ENCODE measurements around the gene COPZ2. TPM values are rescaled to one million over a fixed set of nuclear protein-coding genes. Genes with fewer than 3 reads are reported as not detected.
"Not testable (repeated sequence)": the region's sequence is repeated elsewhere in the genome, so short reads cannot be mapped to it uniquely, and the experiment has no call there.

COPZ2 gene
- total RNA-seq, 2 experiments from 2014 or later, result 3.6 to 4.1 TPM

DNA sequence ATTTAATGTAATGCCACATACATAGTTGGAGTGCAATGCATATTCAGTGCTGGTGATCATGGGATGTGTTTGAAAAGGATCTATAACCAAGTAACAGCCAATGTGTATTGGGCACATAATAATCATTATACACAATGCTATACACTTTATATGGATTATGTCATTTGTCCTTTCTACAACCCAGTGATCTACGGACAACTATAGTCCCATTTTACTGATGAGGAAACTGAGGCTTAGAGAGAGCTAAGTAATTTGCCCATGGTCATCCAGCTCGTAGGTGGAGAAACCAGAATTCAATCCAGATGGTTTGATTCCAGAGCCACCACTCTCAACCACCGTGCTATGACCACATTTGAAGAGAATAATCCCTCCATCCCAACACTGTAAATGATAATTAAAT is 27.4 kb downstream of the COPZ2 start:
- DNase-seq (no peak), ATAC-seq (no peak)
- intact Hi-C loops (cut with DNase I, micrococcal nuclease), result loop anchor here in 1 of 2 experiments (10.0 kb wide), 1 partner anchor 165 kb away; the partner anchor contains the start of gene SCRN2
- H3K27me3 Mint-ChIP-seq, result peaks cover 45% of the 10 kb centered on the region
- no peaks in the 10 kb centered on the region for H3K9me3 Mint-ChIP-seq (ENCODE audit: low read depth)
- ChIA-PET CTCF (interaction anchor here (0.7 to 2.0 kb wide), 8 partner anchors 9 to 1137 kb away, joined by 3 to 11 read pairs (median 5); partner anchors contain the start of genes CDK5RAP3 and PRR15L), POLR2A (interaction anchor here (0.6 kb wide), 1 partner anchor 10 kb away, joined by 3 read pairs; no protein-coding TSS in a partner anchor)
- no peak overlapping the region for H3K27ac Mint-ChIP-seq
- peaks cover 12% of the 10 kb centered on the region for H3K4me1 Mint-ChIP-seq
- no peak overlapping the region for H3K4me3 Mint-ChIP-seq
- no peaks in the 10 kb centered on the region for H3K36me3 Mint-ChIP-seq (ENCODE audit: low read depth)

DNA sequence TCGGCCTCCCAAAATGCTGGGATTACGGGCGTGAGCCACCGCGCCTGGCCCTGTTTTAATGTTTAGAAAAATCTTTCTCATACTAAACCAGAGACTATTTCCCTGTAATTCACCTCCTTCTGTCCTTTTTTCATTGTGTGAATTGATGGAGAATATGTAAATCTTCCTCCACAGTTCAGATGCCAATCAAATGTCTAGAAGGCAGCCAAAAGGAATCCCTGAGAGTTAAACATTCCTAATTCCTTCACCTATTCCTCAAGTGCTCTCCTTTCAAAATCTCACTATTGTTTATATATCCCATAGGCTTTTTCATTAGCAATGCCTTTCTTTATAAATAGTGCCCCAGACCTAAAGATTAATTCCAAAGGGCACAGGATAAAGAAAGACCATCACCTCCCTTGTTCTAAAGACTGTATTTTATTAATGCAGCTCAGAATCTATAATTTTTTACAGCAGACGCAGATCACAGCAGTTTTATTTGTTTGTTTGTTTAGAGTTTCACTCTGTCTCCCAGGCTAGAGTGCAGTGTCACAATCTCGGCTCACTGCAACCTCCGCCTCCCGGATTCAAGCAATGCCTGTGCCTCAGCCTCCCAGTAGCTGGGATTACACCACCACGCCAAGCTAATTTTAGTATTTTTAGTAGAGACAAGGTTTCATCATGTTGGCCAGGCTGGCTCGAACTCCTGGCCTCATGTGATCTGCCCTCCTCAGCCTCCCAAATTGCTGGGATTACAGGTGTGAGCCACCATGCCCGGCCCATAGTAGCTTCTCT is 30.5 kb downstream of the COPZ2 start:
- no peak for DNase-seq
- ChIA-PET CTCF (interaction anchor here (1.6 kb wide), 1 partner anchor 29 kb away, joined by 8 read pairs; no protein-coding TSS in a partner anchor), POLR2A (no interaction called here)
- Mint-ChIP-seq H3K4me1 (peaks cover 13% of the 10 kb centered on the region), H3K27ac (no peak overlapping the region), H3K36me3 (ENCODE audit: low read depth) (no peaks in the 10 kb centered on the region), H3K4me3 (no peak overlapping the region), H3K9me3 (ENCODE audit: low read depth) (no peaks in the 10 kb centered on the region), H3K27me3 (peaks cover 36% of the 10 kb centered on the region)
- no peak for ATAC-seq
- intact Hi-C loops (cut with DNase I, micrococcal nuclease), result no loop called here

DNA sequence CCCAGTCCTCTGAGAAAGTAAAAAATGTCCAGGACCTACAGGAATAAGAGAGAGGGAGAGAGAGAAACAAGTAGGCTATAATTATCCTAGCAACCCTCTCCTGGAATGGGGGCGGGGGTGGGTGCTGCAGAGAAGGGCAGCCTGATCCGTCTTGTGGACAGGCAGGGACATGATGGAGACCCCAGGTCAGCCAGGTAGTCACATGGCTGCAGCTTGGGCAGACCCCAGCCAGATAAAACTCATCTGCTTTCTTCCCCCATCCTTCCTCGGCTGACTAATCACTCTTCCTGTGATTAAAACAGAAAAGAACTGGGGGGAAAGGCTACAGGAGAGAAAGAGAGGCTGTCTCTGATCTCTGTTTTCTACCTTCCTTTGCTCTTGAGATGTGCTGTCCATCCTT is 32.6 kb downstream of the COPZ2 start:
- Mint-ChIP-seq H3K4me1 (peaks cover 4% of the 10 kb centered on the region), H3K9me3 (ENCODE audit: low read depth) (no peaks in the 10 kb centered on the region), H3K36me3 (ENCODE audit: low read depth) (no peaks in the 10 kb centered on the region), H3K27me3 (peaks cover 25% of the 10 kb centered on the region), H3K27ac (no peak overlapping the region), H3K4me3 (no peak overlapping the region)
- no peak for DNase-seq
- POLR2A ChIA-PET, result no interaction called here
- no peak for ATAC-seq
- intact Hi-C loops (cut with DNase I, micrococcal nuclease), result no loop called here
- CTCF ChIA-PET, result interaction anchor here (0.6 kb wide), 1 partner anchor 309 kb away, joined by 4 read pairs; no protein-coding TSS in a partner anchor

DNA sequence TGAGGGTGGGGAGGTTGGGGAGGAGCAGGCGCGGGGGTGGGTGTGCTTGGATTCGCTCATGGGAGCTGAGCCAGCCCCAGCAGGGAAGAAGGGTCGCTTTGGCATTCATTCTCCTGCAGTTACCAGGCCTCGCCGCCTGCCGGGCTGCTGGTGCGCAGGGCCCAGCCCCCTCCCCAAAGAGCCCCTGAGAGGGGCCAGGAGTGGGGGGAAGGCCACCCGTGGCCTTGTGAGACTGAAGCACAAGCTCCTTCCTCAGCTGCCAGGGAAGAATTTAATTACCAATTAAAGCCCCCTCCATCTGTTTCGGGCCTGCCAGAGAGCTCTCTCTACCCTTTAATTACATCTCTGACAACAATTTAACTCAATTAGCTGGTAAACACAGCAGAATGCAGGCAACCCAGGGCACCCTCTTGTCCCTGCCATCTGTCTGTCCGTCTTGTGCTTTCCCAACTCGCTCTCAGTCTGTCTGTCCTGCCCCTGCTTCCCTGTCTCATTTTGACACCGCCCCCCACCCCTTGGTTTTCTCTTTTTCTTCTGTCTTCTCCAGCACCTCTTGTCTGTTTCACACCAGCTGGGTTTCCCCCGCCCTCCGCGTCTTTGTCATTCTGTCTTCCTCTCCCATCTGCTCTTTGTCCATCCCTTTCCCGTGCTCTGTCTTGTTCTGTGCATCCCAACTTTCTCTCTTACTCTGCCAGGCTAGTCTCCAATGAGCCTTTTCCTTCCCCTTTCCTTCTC is 34.0 kb downstream of the COPZ2 start:
- Mint-ChIP-seq H3K27me3 (peaks cover 21% of the 10 kb centered on the region), H3K9me3 (ENCODE audit: low read depth) (no peaks in the 10 kb centered on the region), H3K4me3 (no peak overlapping the region), H3K27ac (no peak overlapping the region), H3K4me1 (peaks cover 7% of the 10 kb centered on the region), H3K36me3 (ENCODE audit: low read depth) (no peaks in the 10 kb centered on the region)
- no peak for DNase-seq
- ChIA-PET CTCF (interaction anchor here (0.5 to 1.6 kb wide), 9 partner anchors 8 to 1421 kb away, joined by 3 to 6 read pairs (median 3); partner anchors contain the start of gene CDK5RAP3), POLR2A (no interaction called here)
- ATAC-seq, result no peak
- intact Hi-C loops (cut with DNase I, micrococcal nuclease), result no loop called here

DNA sequence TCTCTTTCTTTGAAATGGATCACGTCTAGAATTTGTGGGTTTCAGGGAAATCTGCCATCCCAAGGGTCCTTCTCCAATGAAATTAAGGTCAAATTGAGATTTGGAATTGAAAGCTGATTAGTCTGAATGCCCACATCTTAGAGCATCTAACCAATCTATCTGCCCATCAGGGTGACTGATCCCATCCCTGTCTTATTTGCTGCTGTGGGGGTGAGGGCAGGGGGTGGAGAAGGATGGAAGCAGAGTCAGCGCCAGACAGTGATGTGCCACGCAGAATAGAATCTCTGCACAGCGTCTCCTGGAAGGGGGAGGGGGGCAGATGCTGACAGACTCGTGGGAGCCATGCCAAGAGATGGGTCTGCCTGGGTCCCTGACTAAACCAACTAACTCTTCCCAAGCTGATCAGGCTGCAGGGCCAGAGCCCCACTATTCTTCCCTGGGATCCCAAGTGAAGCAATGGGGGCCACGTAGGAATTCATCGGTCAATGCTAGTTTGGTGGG is 34.6 kb downstream of the COPZ2 start:
- Mint-ChIP-seq H3K4me1 (peaks cover 7% of the 10 kb centered on the region), H3K9me3 (ENCODE audit: low read depth) (no peaks in the 10 kb centered on the region), H3K27ac (no peak overlapping the region), H3K4me3 (no peak overlapping the region), H3K27me3 (peaks cover 21% of the 10 kb centered on the region), H3K36me3 (ENCODE audit: low read depth) (no peaks in the 10 kb centered on the region)
- ATAC-seq (no peak), DNase-seq (no peak)
- intact Hi-C loops (cut with DNase I, micrococcal nuclease), result no loop called here
- POLR2A ChIA-PET, result no interaction called here
- CTCF ChIA-PET, result interaction anchor here (0.5 to 1.6 kb wide), 5 partner anchors 15 to 1422 kb away, joined by 3 to 6 read pairs (median 3); partner anchors contain the start of gene CDK5RAP3

DNA sequence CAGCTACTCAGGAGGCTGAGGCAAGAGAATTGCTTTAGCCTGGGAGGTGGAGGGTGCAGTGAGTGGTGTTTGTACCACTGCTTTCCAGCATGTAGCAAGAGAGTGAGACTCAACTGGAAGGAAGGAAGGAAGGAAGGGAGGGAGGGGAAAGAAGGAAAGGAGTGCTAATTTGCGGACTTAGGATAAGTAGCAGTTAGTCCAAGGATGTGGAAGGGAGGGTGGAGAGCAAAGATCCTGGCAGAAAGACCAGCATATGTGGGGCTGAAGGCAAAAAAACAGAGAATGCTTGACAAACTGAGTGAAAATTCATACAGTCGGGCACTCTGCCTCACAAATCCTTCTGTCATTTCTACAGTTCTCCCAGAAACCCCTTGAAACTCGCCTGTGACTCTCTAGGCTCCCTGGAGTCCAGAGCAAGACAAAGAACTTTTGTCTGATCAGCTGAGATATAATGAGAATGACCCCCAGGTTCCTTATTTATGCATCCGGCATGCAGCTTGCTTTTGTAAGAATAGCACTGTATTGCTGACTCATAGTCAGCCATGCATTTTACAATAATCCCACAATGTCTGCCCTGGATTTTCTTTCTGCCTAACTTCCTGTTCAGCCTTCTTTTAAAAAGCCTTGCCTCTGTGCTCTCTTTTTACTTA is 35.2 kb downstream of the COPZ2 start:
- Mint-ChIP-seq H3K4me1 (peaks cover 7% of the 10 kb centered on the region), H3K9me3 (ENCODE audit: low read depth) (no peaks in the 10 kb centered on the region), H3K4me3 (no peak overlapping the region), H3K27ac (no peak overlapping the region), H3K27me3 (peaks cover 21% of the 10 kb centered on the region), H3K36me3 (ENCODE audit: low read depth) (no peaks in the 10 kb centered on the region)
- CTCF ChIA-PET, result interaction anchor here (1.4 to 2.9 kb wide), 2 partner anchors 9 to 31 kb away, joined by 5 to 11 read pairs; partner anchors contain the start of gene CDK5RAP3
- ATAC-seq, result no peak
- POLR2A ChIA-PET, result no interaction called here
- no peak for DNase-seq
- intact Hi-C loops (cut with DNase I, micrococcal nuclease), result no loop called here

DNA sequence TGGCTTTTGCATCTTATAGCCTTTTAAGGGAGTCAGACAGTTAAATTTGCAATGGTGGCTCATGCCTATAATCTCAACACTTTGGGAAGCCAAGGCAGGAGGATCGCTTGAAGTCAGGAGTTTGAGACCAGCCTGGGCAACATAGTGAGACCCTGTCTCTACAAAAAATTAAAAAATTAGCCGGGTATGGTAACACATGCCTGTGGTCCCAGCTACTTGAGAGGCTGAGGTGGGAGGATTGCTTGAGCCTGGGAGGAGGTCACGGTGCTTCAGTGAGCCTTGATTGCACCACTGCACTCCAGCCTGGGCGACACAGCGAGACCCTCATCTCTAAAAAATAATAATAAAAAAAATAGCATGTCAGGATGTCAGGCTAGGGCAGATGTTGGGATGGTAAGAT is 35.9 kb downstream of the COPZ2 start:
- H3K4me1 Mint-ChIP-seq; H3K27ac Mint-ChIP-seq; DNase-seq; H3K4me3 Mint-ChIP-seq; H3K36me3 Mint-ChIP-seq (ENCODE audit: low read depth); ATAC-seq; H3K9me3 Mint-ChIP-seq (ENCODE audit: low read depth); POLR2A ChIA-PET; intact Hi-C loops (cut with DNase I, micrococcal nuclease): not testable (repeated sequence)
- H3K27me3 Mint-ChIP-seq, result peaks cover 15% of the 10 kb centered on the region
- CTCF ChIA-PET, result interaction anchor here (0.5 to 2.9 kb wide), 4 partner anchors 9 to 120 kb away, joined by 3 to 11 read pairs (median 3); no protein-coding TSS in a partner anchor

DNA sequence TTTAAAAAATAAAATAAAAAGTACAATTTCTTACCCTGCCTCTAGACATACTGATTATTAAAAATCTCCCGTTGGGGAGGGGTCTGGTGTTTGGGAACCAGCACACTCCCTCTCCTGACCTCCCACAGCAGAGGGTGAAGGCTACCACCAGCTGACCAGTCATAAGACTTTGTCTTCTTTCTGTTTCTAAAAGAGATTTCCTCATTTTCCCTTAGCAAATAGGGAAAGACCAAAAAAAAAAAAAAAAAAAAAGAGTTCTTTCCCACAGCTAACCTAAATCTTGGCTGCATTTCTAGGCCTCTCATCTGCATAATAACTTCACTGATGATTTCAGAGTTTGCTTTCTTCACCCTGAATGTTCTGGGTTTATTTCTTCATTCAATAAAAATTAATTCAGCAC is 36.4 kb downstream of the COPZ2 start:
- H3K36me3 Mint-ChIP-seq (ENCODE audit: low read depth), result no peaks in the 10 kb centered on the region
- peaks cover 15% of the 10 kb centered on the region for H3K27me3 Mint-ChIP-seq
- ATAC-seq (no peak), DNase-seq (no peak)
- ChIA-PET POLR2A (no interaction called here), CTCF (interaction anchor here (0.6 to 2.9 kb wide), 4 partner anchors 10 to 68 kb away, joined by 3 to 11 read pairs (median 3); no protein-coding TSS in a partner anchor)
- peaks cover 7% of the 10 kb centered on the region for H3K4me1 Mint-ChIP-seq
- intact Hi-C loops (cut with DNase I, micrococcal nuclease), result no loop called here
- H3K9me3 Mint-ChIP-seq (ENCODE audit: low read depth), result no peaks in the 10 kb centered on the region
- H3K4me3 Mint-ChIP-seq, result no peak overlapping the region
- no peak overlapping the region for H3K27ac Mint-ChIP-seq

DNA sequence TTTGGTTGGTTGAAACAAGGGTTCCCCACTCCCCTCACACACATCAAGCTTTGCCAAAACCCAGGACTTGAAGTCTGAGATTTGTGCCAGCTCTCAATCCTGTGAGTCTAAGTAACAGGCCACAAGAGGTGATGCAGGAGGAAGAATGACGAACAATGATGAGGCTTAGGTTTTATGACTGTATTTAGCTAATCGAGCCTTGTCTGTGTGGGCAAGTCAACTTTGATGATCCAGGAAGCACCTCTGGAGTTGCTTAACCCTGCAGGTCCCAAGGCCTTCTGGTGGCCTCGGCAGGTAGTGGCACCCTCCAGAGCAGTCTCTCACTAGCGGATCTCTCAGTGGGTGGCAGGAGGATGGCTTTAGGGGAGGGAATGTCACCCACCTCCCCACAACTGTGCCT is 38.0 kb downstream of the COPZ2 start:
- Mint-ChIP-seq H3K27me3 (peaks cover 12% of the 10 kb centered on the region), H3K36me3 (ENCODE audit: low read depth) (no peaks in the 10 kb centered on the region), H3K4me1 (peaks cover 7% of the 10 kb centered on the region), H3K4me3 (no peak overlapping the region), H3K27ac (no peak overlapping the region), H3K9me3 (ENCODE audit: low read depth) (no peaks in the 10 kb centered on the region)
- ChIA-PET POLR2A (interaction anchor here (0.6 kb wide), 1 partner anchor 10 kb away, joined by 3 read pairs; no protein-coding TSS in a partner anchor), CTCF (interaction anchor here (0.6 to 2.1 kb wide), 7 partner anchors 18 to 260 kb away, joined by 3 to 9 read pairs (median 3); no protein-coding TSS in a partner anchor)
- intact Hi-C loops (cut with DNase I, micrococcal nuclease), result no loop called here
- ATAC-seq (peak; percentile 72), DNase-seq (peak; percentile 18)

DNA sequence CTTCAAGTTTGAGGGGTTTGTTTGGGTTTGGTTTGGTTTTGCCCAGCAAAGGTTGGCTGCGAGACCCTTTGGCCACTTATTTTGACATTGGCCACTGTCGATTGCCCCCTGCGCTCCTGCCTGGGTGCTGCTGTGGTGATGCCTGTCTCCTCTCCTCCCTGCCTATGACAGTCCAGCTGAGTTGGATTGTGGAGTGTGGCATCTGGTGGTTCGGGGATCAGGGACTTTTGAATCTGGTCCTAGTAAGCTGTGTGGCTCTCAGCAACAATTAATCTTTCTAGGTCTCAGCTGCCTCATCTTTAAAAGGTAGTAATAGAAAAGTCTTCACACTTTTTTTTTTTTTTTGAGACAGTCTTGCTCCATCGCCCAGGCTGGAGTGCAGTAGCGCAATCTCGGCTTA is 39.6 kb downstream of the COPZ2 start:
- Mint-ChIP-seq H3K9me3 (ENCODE audit: low read depth) (no peaks in the 10 kb centered on the region), H3K27ac (no peak overlapping the region), H3K4me3 (no peak overlapping the region), H3K27me3 (peaks cover 6% of the 10 kb centered on the region), H3K4me1 (peaks cover 3% of the 10 kb centered on the region), H3K36me3 (ENCODE audit: low read depth) (no peaks in the 10 kb centered on the region)
- CTCF ChIA-PET, result interaction anchor here (0.7 to 1.6 kb wide), 2 partner anchors 70 to 292 kb away, joined by 3 read pairs; no protein-coding TSS in a partner anchor
- ATAC-seq (no peak), DNase-seq (no peak)
- POLR2A ChIA-PET, result no interaction called here
- intact Hi-C loops (cut with DNase I, micrococcal nuclease), result no loop called here

DNA sequence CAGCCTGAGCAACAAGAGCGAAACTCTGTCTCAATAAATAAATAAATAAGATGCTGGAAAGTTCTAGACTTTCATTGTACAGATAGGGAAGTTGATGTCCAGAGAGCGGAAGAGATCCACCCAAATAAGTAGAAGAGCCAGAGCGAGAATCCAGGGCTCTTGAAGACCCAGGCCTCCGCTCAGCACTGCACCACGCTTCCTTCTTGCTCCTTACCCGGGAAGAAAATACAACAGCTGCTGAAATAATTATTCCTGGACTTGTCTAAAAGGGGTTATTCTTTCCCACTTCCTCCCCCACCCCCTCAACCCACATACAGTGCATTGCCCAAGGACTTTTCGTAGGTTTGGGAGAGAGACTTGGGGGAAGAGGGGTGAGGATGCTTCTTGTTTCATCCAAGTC is 40.0 kb downstream of the COPZ2 start:
- no peaks in the 10 kb centered on the region for H3K36me3 Mint-ChIP-seq (ENCODE audit: low read depth)
- intact Hi-C loops (cut with DNase I, micrococcal nuclease), result no loop called here
- no peaks in the 10 kb centered on the region for H3K9me3 Mint-ChIP-seq (ENCODE audit: low read depth)
- H3K27me3 Mint-ChIP-seq, result peaks cover 4% of the 10 kb centered on the region
- POLR2A ChIA-PET, result no interaction called here
- DNase-seq (no peak), ATAC-seq (no peak)
- H3K27ac Mint-ChIP-seq, result no peak overlapping the region
- CTCF ChIA-PET, result no interaction called here
- H3K4me3 Mint-ChIP-seq, result no peak overlapping the region
- H3K4me1 Mint-ChIP-seq, result peaks cover 3% of the 10 kb centered on the region

Data from activated CD4-positive, alpha-beta T cell treated with anti-CD3 and anti-CD28 coated beads for 36 hours (primary cell).